HFFc6 (cell line): ENCODE measurements around the gene HOTAIR. TPM values are rescaled to one million over a fixed set of nuclear protein-coding genes. Genes with fewer than 3 reads are reported as not detected.

Experiments
- DNase-seq: peaks from one replicate; pipeline ENCODE4 v3.0.0-alpha.2; 2018
- H3K27ac Mint-ChIP-seq: 2 replicates; pipeline ENCODE4 v1.8.0; 2020; ENCODE audit warnings: mild to moderate bottlenecking, mixed read lengths
- H3K27me3 Mint-ChIP-seq: 2 replicates; pipeline ENCODE4 v1.8.0; 2021; ENCODE audit warnings: mild to moderate bottlenecking, moderate library complexity, mixed read lengths; ENCODE audit not compliant: insufficient read depth
- H3K36me3 Mint-ChIP-seq: 2 replicates; pipeline ENCODE4 v1.8.0; 2021; ENCODE audit warnings: low read depth, mixed read lengths
- H3K4me1 Mint-ChIP-seq: 2 replicates; pipeline ENCODE4 v1.8.0; 2020; ENCODE audit warnings: low read depth, mixed read lengths
- H3K4me3 Mint-ChIP-seq: 2 replicates; pipeline ENCODE4 v1.8.0; 2020; ENCODE audit warnings: mild to moderate bottlenecking, moderate library complexity, mixed read lengths
- H3K9me3 Mint-ChIP-seq: 2 replicates; pipeline ENCODE4 v1.8.0; 2020; ENCODE audit warnings: mild to moderate bottlenecking, mixed read lengths
- CTCF ChIP-seq: fragments of 200-600 bp; sonication (generic); IDR thresholded peaks from 2 replicates; pipeline ENCODE4 v1.5.0; 2021; ENCODE audit warnings: antibody characterized with exemption, mild to moderate bottlenecking
- total RNA-seq, 6 experiments: library from RNA; stranded (reverse); fragmentation: NEBNext Ultra II Directional; extraction: Animal tissue kit (Norgen Biotek cat#: 25700); gene quantifications; 2 replicates in 1 of 6; 3 replicates in 5 of 6; pipeline ENCODE4 v1.2.3, GENCODE V29; 2021

Gene HOTAIR
- total RNA-seq, 6 experiments from 2014 or later: 0.26 to 3.7 (median 2.8) TPM; not detected in 1

- no peaks in the 10 kb centered on the region for H3K9me3 Mint-ChIP-seq
Measured at GRCh38 chr12:53930591-53931255, 44.0 kb downstream of the HOTAIR start.

DNA sequence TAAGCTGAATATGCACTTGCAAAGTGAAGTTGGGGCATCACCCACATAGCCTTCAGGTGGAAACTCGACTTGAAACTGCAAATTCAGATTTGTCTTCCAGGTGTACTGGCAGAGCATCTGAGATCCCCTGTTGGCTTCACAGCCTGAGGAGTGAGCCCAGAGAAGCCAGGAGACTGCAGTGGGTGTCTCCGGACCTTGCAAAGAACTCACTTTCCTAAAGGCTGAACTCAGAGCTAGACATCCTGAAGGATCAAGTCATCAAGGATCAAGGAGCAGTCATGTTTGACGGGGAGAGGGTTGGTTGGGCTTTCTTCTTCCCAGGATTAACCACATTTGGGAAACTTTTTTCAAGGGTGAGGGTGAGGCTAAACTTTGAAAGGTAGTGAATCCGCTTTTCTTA lies 45.2 kb downstream of the HOTAIR start:
- Mint-ChIP-seq H3K9me3 (no peaks in the 10 kb centered on the region), H3K27me3 (peaks cover 76% of the 10 kb centered on the region), H3K4me1 (no peaks in the 10 kb centered on the region), H3K27ac (no peak overlapping the region), H3K36me3 (no peaks in the 10 kb centered on the region), H3K4me3 (no peak overlapping the region)
- TF ChIP-seq CTCF: no peak
- DNase-seq: no peak

More at GRCh38 chr12:53930591-53931255, 44.0 kb downstream of the HOTAIR start:
- DNase-seq: no peak
- Mint-ChIP-seq H3K36me3 (no peaks in the 10 kb centered on the region), H3K4me1 (peaks cover 5% of the 10 kb centered on the region), H3K27me3 (peaks cover 86% of the 10 kb centered on the region), H3K27ac (no peak overlapping the region), H3K4me3 (no peak overlapping the region)
- TF ChIP-seq CTCF: no peak

DNA sequence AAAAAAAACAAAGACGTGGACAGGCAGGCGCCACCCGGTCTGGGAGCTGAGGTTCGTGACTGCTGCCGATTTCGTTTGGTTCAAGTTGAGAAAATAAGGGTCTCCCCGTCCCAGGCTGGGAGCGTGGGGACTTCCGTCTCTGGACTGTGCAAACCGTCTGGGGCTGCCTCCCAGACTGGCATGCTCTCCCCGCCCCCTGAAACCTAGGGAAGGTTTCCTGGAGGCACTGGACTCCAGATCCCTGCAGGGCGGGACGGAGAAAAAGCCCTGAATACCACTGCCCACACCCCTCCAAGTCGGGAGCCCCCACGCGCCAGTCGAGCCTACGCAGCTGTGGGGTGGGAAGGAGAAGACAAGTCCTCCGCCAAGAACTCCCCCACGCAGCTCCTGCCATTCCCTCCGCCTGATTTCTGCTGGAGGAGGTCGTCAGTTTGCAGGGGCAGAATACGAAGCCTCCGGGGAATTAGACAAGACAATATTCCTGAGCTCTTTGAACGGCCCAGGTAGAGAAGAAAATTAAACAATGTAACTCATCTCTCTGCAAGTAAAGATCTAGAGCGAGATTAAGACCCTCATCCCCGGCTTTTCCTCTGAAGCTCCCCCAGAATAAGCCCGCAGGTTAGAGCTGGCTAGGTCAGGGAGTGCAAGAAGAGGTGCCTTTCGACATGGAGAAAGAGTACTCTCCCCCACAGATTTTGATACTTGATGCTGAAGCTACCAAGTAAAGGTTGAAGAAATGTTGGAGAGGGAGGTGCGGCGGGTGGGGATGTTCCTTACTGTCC lies 46.5 kb downstream of the HOTAIR start:
- H3K4me3 Mint-ChIP-seq: no peak overlapping the region
- no peaks in the 10 kb centered on the region for H3K36me3 Mint-ChIP-seq
- no peak for TF ChIP-seq CTCF
- no peaks in the 10 kb centered on the region for H3K9me3 Mint-ChIP-seq
- H3K4me1 Mint-ChIP-seq: no peaks in the 10 kb centered on the region
- H3K27me3 Mint-ChIP-seq: peaks cover 72% of the 10 kb centered on the region
- DNase-seq: no peak
- H3K27ac Mint-ChIP-seq: no peak overlapping the region

DNA sequence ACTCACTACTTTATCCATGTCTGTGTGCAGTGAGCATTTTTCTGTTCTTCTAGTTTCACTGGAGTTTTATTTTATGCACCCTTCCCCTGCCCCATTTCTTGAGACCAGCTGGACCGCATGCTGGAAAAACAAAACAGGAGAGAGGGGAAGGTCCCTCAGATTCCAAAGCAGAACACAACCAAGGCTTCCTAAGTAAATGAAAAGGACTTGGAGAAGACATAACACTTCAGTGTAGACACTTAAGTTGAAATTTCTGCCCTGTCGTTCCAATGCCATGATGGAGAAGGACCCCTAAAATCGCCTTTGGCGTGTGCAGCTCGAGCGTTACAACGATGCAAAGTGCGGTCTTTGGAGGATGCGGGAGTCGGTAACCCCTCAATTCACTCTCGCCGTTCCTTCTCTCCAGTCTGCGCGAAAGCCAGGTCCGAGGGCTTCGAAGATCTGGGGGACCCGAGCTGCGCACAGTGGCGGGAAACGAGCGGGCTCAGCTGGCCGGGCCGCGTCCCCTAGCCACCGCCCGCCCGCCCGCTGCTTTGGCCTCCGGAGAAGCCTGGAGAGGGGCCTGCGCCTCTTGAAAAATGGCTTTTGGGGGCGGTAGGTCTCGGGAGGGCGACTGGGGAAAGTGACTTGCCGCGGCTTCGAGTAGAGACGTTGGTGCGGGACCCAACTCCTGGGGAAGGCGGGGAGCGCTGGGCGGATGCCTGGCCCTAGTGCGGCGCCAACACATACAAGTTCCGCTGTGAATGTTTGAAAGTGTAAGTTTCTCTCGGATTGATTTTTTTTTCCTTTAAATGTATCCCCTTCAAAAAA lies 47.3 kb downstream of the HOTAIR start:
- Mint-ChIP-seq H3K36me3 (no peaks in the 10 kb centered on the region), H3K4me3 (no peak overlapping the region), H3K4me1 (no peaks in the 10 kb centered on the region), H3K27ac (no peak overlapping the region), H3K9me3 (no peaks in the 10 kb centered on the region), H3K27me3 (peaks cover 70% of the 10 kb centered on the region)
- TF ChIP-seq CTCF: no peak
- DNase-seq: no peak

GRCh38 chr12:53924521-53925405 lies 50.0 kb downstream of the HOTAIR start:
- H3K27me3 Mint-ChIP-seq: peaks cover 51% of the 10 kb centered on the region
- no peak overlapping the region for H3K4me3 Mint-ChIP-seq
- H3K36me3 Mint-ChIP-seq: no peaks in the 10 kb centered on the region
- H3K4me1 Mint-ChIP-seq: no peaks in the 10 kb centered on the region
- TF ChIP-seq CTCF: no peak
- no peak overlapping the region for H3K27ac Mint-ChIP-seq
- no peak for DNase-seq
- no peaks in the 10 kb centered on the region for H3K9me3 Mint-ChIP-seq
